Measurements from ENCODE around the gene PLXNA4.

- TF ChIP-seq, protein P1, sequence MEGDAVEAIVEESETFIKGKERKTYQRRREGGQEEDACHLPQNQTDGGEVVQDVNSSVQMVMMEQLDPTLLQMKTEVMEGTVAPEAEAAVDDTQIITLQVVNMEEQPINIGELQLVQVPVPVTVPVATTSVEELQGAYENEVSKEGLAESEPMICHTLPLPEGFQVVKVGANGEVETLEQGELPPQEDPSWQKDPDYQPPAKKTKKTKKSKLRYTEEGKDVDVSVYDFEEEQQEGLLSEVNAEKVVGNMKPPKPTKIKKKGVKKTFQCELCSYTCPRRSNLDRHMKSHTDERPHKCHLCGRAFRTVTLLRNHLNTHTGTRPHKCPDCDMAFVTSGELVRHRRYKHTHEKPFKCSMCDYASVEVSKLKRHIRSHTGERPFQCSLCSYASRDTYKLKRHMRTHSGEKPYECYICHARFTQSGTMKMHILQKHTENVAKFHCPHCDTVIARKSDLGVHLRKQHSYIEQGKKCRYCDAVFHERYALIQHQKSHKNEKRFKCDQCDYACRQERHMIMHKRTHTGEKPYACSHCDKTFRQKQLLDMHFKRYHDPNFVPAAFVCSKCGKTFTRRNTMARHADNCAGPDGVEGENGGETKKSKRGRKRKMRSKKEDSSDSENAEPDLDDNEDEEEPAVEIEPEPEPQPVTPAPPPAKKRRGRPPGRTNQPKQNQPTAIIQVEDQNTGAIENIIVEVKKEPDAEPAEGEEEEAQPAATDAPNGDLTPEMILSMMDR (IDR thresholded peaks at IDR 0.05; ENCODE audit: insufficient read depth, low read length, poor library complexity, severe bottlenecking), result no peak
- no peak for TF ChIP-seq EZH2phosphoT487 (conservative IDR thresholded peaks at IDR 0.05; ENCODE audit: low read length)
Observed at GRCh38 chr7:132348341-132348740, 227.9 kb downstream of the PLXNA4 start.
